K562 (cell line): ENCODE results near the gene ZNF618. TPM values are rescaled to one million over a fixed set of nuclear protein-coding genes. Genes with fewer than 3 reads are reported as not detected.

Experiments used
- ATAC-seq: fragments of 200-7000 bp; cut with Tn5 transposase; 3 replicates; pipeline ENCODE4 v1.9.1; 2020; ENCODE audit warnings: moderate library complexity
- BruUV-seq: library from RNA; stranded (reverse); fragments of 400-500 nt; replicated peaks from 2 replicates; lab custom pipeline; 2021; lab: Mats Ljungman, UMichigan
- CTCF ChIA-PET: fragments of 300-600 bp; formaldehyde crosslinking; extraction: SDS; loops from one replicate; lab custom pipeline; 2021; ENCODE audit warnings: low intra/inter-chr PET ratio; lab: Yijun Ruan, JAX
- POLR2A ChIA-PET: fragments of 300-600, 350-650 bp; sonication (Branson Sonifier 250); formaldehyde crosslinking; extraction: SDS; loops from one replicate; lab custom pipeline; 2021; ENCODE audit warnings: antibody characterized with exemption, inconsistent platforms; lab: Yijun Ruan, JAX
- DNase-seq, 4 experiments: peaks; one replicate each; pipeline versions ENCODE4 v3.0.0 to v3.0.0-alpha.2; 2011 to 2018; ENCODE audit warnings: low spot score in 3 of 4, mixed read lengths in 3 of 4; ENCODE audit errors: extremely low read depth in 1 of 4
- FAIRE-seq: peaks from 2 replicates; lab custom pipeline; 2011; peaks lifted over from hg19 to GRCh38; lab: Jason Lieb, UNC
- H2AFZ ChIP-seq: 2 replicates; pipeline ENCODE4 v1.6.0; 2011; ENCODE audit warnings: low read depth, low read length, control low read depth, inconsistent platforms
- H3K27ac ChIP-seq: fragments of 200-600 bp; 3 replicates; pipeline ENCODE4 v1.8.0; 2011; ENCODE audit warnings: low read depth, mild to moderate bottlenecking, control low read depth, inconsistent platforms, low read length, moderate library complexity, mixed read lengths; ENCODE audit errors: extremely low read depth
- H3K27me3 ChIP-seq, 2 experiments: fragments of 300-600 bp in 1 of 2; 2 replicates in 1 of 2; 3 replicates in 1 of 2; pipeline versions ENCODE4 v1.6.0 to v1.8.0; 2011; ENCODE audit warnings: inconsistent platforms in 2 of 2, low read length in 2 of 2, mild to moderate bottlenecking in 1 of 2, mixed read lengths in 1 of 2, moderate library complexity in 1 of 2; ENCODE audit not compliant: control insufficient read depth in 2 of 2, insufficient read depth in 2 of 2
- H3K36me3 ChIP-seq: fragments of 300-600 bp; 3 replicates; pipeline ENCODE4 v1.8.0; 2011; ENCODE audit warnings: mild to moderate bottlenecking, low read length, inconsistent platforms; ENCODE audit not compliant: control insufficient read depth, insufficient read depth
- H3K4me1 ChIP-seq, 2 experiments: fragments of 200-600 bp in 1 of 2; replicated peaks in 1 of 2; 2 replicates in 1 of 2; 3 replicates in 1 of 2; pipeline versions ENCODE4 v1.5.1 to v1.8.0; 2011; ENCODE audit warnings: inconsistent platforms in 2 of 2, low read length in 2 of 2, mild to moderate bottlenecking in 1 of 2, mixed read lengths in 1 of 2, moderate library complexity in 1 of 2; ENCODE audit not compliant: control insufficient read depth in 2 of 2, insufficient read depth in 2 of 2
- H3K4me2 ChIP-seq: 2 replicates; pipeline ENCODE4 v1.6.1; 2011; ENCODE audit warnings: low read length, control low read depth, inconsistent platforms, mixed read lengths; ENCODE audit not compliant: insufficient read depth
- H3K4me3 ChIP-seq: fragments of 200-600 bp; sonication (generic), shearing (Covaris generic); 2 replicates; pipeline ENCODE4 v1.5.1; 2016; ENCODE audit warnings: control low read depth, inconsistent platforms
- H3K79me2 ChIP-seq: fragments of 200-600 bp; 3 replicates; pipeline ENCODE4 v1.8.0; 2011; ENCODE audit warnings: low read length, inconsistent platforms; ENCODE audit not compliant: control insufficient read depth, insufficient read depth
- H3K9ac ChIP-seq, 2 experiments: 2 replicates each; pipeline versions ENCODE4 v1.6.0 to v1.6.1; 2011; ENCODE audit warnings: low read depth in 2 of 2, low read length in 2 of 2, control low read depth in 1 of 2, inconsistent platforms in 1 of 2, mild to moderate bottlenecking in 1 of 2, mixed read lengths in 1 of 2; ENCODE audit not compliant: insufficient read depth in 1 of 2
- H3K9me1 ChIP-seq: one replicate; pipeline ENCODE4 v1.6.0; 2011; ENCODE audit warnings: inconsistent platforms, mild to moderate bottlenecking, low read length, moderate library complexity; ENCODE audit not compliant: control insufficient read depth, insufficient read depth
- H3K9me3 ChIP-seq: replicated peaks from 2 replicates; pipeline ENCODE4 v1.5.1; 2011; ENCODE audit warnings: low read depth, low read length, inconsistent platforms; ENCODE audit not compliant: control insufficient read depth, insufficient read depth
- H4K20me1 ChIP-seq: replicated peaks from 2 replicates; pipeline ENCODE4 v1.6.1; 2011; ENCODE audit warnings: low read length, inconsistent platforms, mixed read lengths; ENCODE audit not compliant: control insufficient read depth, insufficient read depth
- CXXC5 ChIP-seq: fragments of 250-450 bp; sonication (Bioruptor Pico); IDR thresholded peaks from 2 replicates; pipeline ENCODE4 v1.8.0; 2022; ENCODE audit warnings: inconsistent platforms, mild to moderate bottlenecking, moderate library complexity
- FOSL1 ChIP-seq: fragments of 200-800 bp; sonication (Bioruptor generic); conservative IDR thresholded peaks from 2 replicates; pipeline ENCODE4 v1.6.1; 2016; ENCODE audit warnings: missing genetic modification characterization, missing compliant biosample characterization
- JUND ChIP-seq, 2 experiments: IDR thresholded peaks; 2 replicates in 1 of 2; 3 replicates in 1 of 2; pipeline ENCODE4 v1.6.1; 2011; ENCODE audit warnings: borderline replicate concordance in 2 of 2, low read depth in 2 of 2, low read length in 2 of 2, improper control_type of control experiment in 1 of 2, missing biosample characterization in 1 of 2, missing genetic modification characterization in 1 of 2, missing genetic modification reagents in 1 of 2
- KDM2B ChIP-seq: fragments of 250-450 bp; sonication (Bioruptor Pico); IDR thresholded peaks from 2 replicates; pipeline ENCODE4 v1.8.0; 2021; ENCODE audit warnings: mild to moderate bottlenecking, moderate library complexity
- KDM5B ChIP-seq: fragments of 200-600 bp; sonication (generic); IDR thresholded peaks from 2 replicates; pipeline ENCODE4 v1.6.1; 2012; ENCODE audit warnings: low read depth, mild to moderate bottlenecking, moderate library complexity, low read length, control low read depth, inconsistent platforms; ENCODE audit not compliant: insufficient replicate concordance
- LCOR ChIP-seq: sonication (generic); formaldehyde crosslinking; IDR thresholded peaks from 2 replicates; pipeline ENCODE4 v1.8.0; 2022; ENCODE audit warnings: mild to moderate bottlenecking, missing genetic modification reagents
- PHB2 ChIP-seq: fragments of 450-650 bp; IDR thresholded peaks from 2 replicates; pipeline ENCODE4 v1.6.1; 2017; ENCODE audit warnings: low read depth
- POLR2G ChIP-seq: fragments of 200-400 bp; formaldehyde crosslinking; IDR thresholded peaks from 2 replicates; pipeline ENCODE4 v1.6.1; 2017; ENCODE audit warnings: low read depth, mild to moderate bottlenecking, antibody characterized with exemption, low read length, moderate library complexity
- RBM17 ChIP-seq: fragments of 200-400 bp; formaldehyde crosslinking; IDR thresholded peaks from 2 replicates; pipeline ENCODE4 v1.6.1; 2017; ENCODE audit warnings: low read depth, mild to moderate bottlenecking, low read length, borderline replicate concordance
- SPI1 ChIP-seq: IDR thresholded peaks from 2 replicates; pipeline ENCODE4 v1.6.1; 2011; ENCODE audit warnings: low read depth, low read length, control low read depth, borderline replicate concordance
- TRIM24 ChIP-seq, 2 experiments: fragments of 450-650 bp; IDR thresholded peaks; 2 replicates each; pipeline ENCODE4 v1.6.1; 2016
- ZNF175 ChIP-seq: fragments of 200-800 bp; sonication (Bioruptor generic); IDR thresholded peaks from 2 replicates; pipeline ENCODE4 v1.6.1; 2016; ENCODE audit warnings: low read depth, mild to moderate bottlenecking, missing genetic modification characterization, missing compliant biosample characterization
- ZNF584 ChIP-seq: fragments of 200-800 bp; sonication (Bioruptor generic); IDR thresholded peaks from 2 replicates; pipeline ENCODE4 v1.6.1; 2016; ENCODE audit warnings: low read depth, mild to moderate bottlenecking, missing genetic modification characterization, missing compliant biosample characterization
- WGBS: fragments of 100-300 bp; shearing (Covaris generic); methylation state at CpG from one replicate; pipeline ENCODE4 v1.1.6; 2016; ENCODE audit warnings: low coverage, mixed read lengths; ENCODE audit not compliant: insufficient coverage; ENCODE audit errors: missing lambda C conversion rate; 5-methylcytosine and 5-hydroxymethylcytosine counted together
- in situ Hi-C: fragments of 300-500 bp; cut with MboI; formaldehyde crosslinking; loops from 4 replicates; pipeline ENCODE4 v1.15.0; 2018; ENCODE audit warnings: inconsistent platforms, mixed read lengths
- intact Hi-C: fragments of 100-400 bp; cut with micrococcal nuclease; formaldehyde crosslinking; loops from 2 replicates; pipeline ENCODE4 v1.14.2; 2022
- polyA plus RNA-seq, 8 experiments: library from polyadenylated mRNA; depleted of rRNA in 4 of 8; stranded (reverse) in 5 of 8; unstranded in 3 of 8; fragments of >200 nt; fragmentation: Nextera tagmentation in 2 of 8; fragmentation: Illumina TruSeq in 1 of 8; extraction: Ambion mirVana in 2 of 8; extraction: Trizol in 1 of 8; gene quantifications; 2 replicates each; pipeline versions ENCODE4 v1.2.1 to v1.2.3, GENCODE V29; 2011 to 2014; ENCODE audit warnings: inconsistent platforms in 1 of 8, missing spikeins in 1 of 8
- total RNA-seq, 7 experiments: library from RNA; depleted of rRNA in 6 of 7; stranded (reverse); fragments of >200 nt in 6 of 7; fragmentation: Illumina TruSeq in 2 of 7; extraction: Trizol in 2 of 7; gene quantifications; 2 replicates each; pipeline versions ENCODE4 v1.2.1 to v1.2.3, GENCODE V29; 2011 to 2021; ENCODE audit warnings: low replicate concordance in 1 of 7
- TF ChIP-seq, protein P1 (sequence below), 2 experiments: fragments of 450-650 bp; IDR thresholded peaks; 2 replicates each; pipeline ENCODE4 v1.6.1; 2016
- TF ChIP-seq, protein P2 (sequence below): fragments of 250-450 bp; sonication (Bioruptor Pico); IDR thresholded peaks from 2 replicates; pipeline ENCODE4 v1.4.0; 2020

Gene ZNF618
- total and polyA plus RNA-seq, 9 of the 15 experiments (the other 6 are each of a cell fraction or from before 2014, with no cell fraction given) = 0.08 to 13.7 (median 3.4) TPM

DNA sequence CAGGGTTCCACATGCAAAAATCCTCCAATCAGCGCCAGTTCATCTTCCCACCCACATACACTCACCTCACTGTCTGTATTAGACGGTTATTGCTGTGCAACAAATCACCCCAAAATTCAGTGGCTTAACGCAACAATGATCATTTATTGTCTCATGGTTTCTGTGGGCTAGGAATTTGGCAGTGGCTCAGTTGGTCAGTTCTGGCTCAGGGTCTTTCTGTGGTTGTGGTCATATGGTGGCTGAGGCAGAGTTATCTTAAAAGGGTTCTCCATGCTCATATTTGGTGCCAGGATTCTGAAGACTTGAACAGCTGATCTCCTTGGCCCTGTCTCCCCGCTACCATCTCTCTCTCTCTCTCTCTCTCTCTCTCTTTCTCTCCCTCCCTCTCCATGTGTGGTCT is 12.9 kb downstream of the ZNF618 start:
- Histone ChIP-seq H3K9me1 (no peaks in the 10 kb centered on the region), H3K4me1 (peaks cover 3 to 31% of the 10 kb centered on the region in 2 experiments; a peak in 4 of 5 replicates), H3K9ac (no peak overlapping the region), H3K36me3 (peaks cover 4% of the 10 kb centered on the region; the same call in 2 of the 3 replicates), H2AFZ (no peak overlapping the region), H3K9me3 (peaks cover 2% of the 10 kb centered on the region), H3K4me3 (no peak overlapping the region), H4K20me1 (no peaks in the 10 kb centered on the region; the same call in 1 of the 2 replicates), H3K4me2 (no peak overlapping the region), H3K79me2 (peaks cover 52% of the 10 kb centered on the region), H3K27ac (no peak overlapping the region), H3K27me3 (no peaks in the 10 kb centered on the region)
- in situ Hi-C loops = no loop called here
- FAIRE-seq (no peak), DNase-seq (no peak), ATAC-seq (no peak)
- ChIA-PET POLR2A (no interaction called here), CTCF (no interaction called here)
- WGBS = 50% methylated on average over 4 of the region's 4 CpGs
- TF ChIP-seq JUND (IDR thresholded peaks at IDR 0.05; ENCODE audit: borderline replicate concordance, low read depth, low read length) (no peak), JUND (tag; IDR thresholded peaks at IDR 0.05; ENCODE audit: borderline replicate concordance, low read depth, low read length) (no peak), POLR2G (no peak), FOSL1 (tag) (no peak), CXXC5 (CRISPR knock-in tag) (no peak), TRIM24 (IDR thresholded peaks at IDR 0.05) (no peak), ZNF175 (CRISPR knock-in tag) (no peak), ZNF584 (CRISPR knock-in tag) (no peak), SPI1 (no peak), RBM17 (no peak), LCOR (no peak), PHB2 (no peak), KDM2B (CRISPR knock-in tag) (no peak), KDM5B (no peak)
- TF ChIP-seq, protein P1, sequence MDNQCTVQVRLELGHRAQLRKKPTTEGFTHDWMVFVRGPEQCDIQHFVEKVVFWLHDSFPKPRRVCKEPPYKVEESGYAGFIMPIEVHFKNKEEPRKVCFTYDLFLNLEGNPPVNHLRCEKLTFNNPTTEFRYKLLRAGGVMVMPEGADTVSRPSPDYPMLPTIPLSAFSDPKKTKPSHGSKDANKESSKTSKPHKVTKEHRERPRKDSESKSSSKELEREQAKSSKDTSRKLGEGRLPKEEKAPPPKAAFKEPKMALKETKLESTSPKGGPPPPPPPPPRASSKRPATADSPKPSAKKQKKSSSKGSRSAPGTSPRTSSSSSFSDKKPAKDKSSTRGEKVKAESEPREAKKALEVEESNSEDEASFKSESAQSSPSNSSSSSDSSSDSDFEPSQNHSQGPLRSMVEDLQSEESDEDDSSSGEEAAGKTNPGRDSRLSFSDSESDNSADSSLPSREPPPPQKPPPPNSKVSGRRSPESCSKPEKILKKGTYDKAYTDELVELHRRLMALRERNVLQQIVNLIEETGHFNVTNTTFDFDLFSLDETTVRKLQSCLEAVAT (IDR thresholded peaks at IDR 0.05) = no peak
- TF ChIP-seq, protein P2, sequence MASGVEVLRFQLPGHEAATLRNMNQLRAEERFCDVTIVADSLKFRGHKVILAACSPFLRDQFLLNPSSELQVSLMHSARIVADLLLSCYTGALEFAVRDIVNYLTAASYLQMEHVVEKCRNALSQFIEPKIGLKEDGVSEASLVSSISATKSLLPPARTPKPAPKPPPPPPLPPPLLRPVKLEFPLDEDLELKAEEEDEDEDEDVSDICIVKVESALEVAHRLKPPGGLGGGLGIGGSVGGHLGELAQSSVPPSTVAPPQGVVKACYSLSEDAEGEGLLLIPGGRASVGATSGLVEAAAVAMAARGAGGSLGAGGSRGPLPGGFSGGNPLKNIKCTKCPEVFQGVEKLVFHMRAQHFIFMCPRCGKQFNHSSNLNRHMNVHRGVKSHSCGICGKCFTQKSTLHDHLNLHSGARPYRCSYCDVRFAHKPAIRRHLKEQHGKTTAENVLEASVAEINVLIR = no peak
- BruUV-seq = no TSS peak
- intact Hi-C loops = loop anchor here (5.0 kb wide), 1 partner anchor 73 kb away; no protein-coding TSS in a partner anchor
